Muscle of leg (tissue), 11 donors: Measurements from ENCODE around the gene RTN4R. TPM values are rescaled to one million over a fixed set of nuclear protein-coding genes. Genes with fewer than 3 reads are reported as not detected.
"Not testable (repeated sequence)": the region's sequence is repeated elsewhere in the genome, so short reads cannot be mapped to it uniquely, and the experiment has no call there.

Experiments
- DNase-seq: peaks from one replicate; pipeline ENCODE4 v3.0.0; 2013
- H3K27ac ChIP-seq: one replicate; pipeline ENCODE4 v1.5.1; 2013; ENCODE audit warnings: mild to moderate bottlenecking, low read length, control low read depth
- H3K27me3 ChIP-seq: one replicate; pipeline ENCODE4 v1.6.1; 2013; ENCODE audit warnings: low read length; ENCODE audit not compliant: control insufficient read depth, insufficient read depth
- H3K36me3 ChIP-seq: one replicate; pipeline ENCODE4 v1.6.1; 2013; ENCODE audit warnings: low read length; ENCODE audit not compliant: control insufficient read depth, insufficient read depth
- H3K4me1 ChIP-seq: one replicate; pipeline ENCODE4 v1.6.1; 2013; ENCODE audit warnings: low read length; ENCODE audit not compliant: control insufficient read depth, insufficient read depth
- H3K4me3 ChIP-seq: one replicate; pipeline ENCODE4 v1.5.1; 2013; ENCODE audit warnings: low read length, control low read depth
- H3K9me3 ChIP-seq: replicated peaks from 2 replicates; pipeline ENCODE4 v1.6.1; 2013; ENCODE audit warnings: low read depth, low read length; ENCODE audit not compliant: control insufficient read depth
- WGBS: methylation state at CpG from one replicate; pipeline ENCODE4 v1.1.5; 2013; ENCODE audit warnings: missing lambda C conversion rate; ENCODE audit not compliant: insufficient coverage; 5-methylcytosine and 5-hydroxymethylcytosine counted together
- polyA plus RNA-seq, 8 donors: library from polyadenylated mRNA; unstranded; fragments of 120-200 nt; gene quantifications; one replicate each; pipeline versions ENCODE4 v1.2.1 to v1.2.3, GENCODE V29; 2013; ENCODE audit warnings: inconsistent platforms in 1 of 8, low replicate concordance in 1 of 8; ENCODE audit not compliant: insufficient read length in 8 of 8, insufficient read depth in 1 of 8
- total RNA-seq: library from RNA; stranded (reverse); fragments of 120-200 nt; gene quantifications from one replicate; pipeline ENCODE4 v1.2.4, GENCODE V29; 2013

The RTN4R gene
- total and polyA plus RNA-seq, 9 donors, result 7.3 to 19.0 (median 13.5) TPM

- WGBS, result 55% methylated on average over 7 of the region's 20 CpGs
- H3K36me3 ChIP-seq, result not testable (repeated sequence)
These were observed 18.8 kb upstream of the RTN4R start for GRCh38 chr22:20286784-20287423.

GRCh38 chr22:20286312-20286660, 18.2 kb upstream of the RTN4R start:
- DNase-seq, H3K4me3 ChIP-seq, H3K27ac ChIP-seq, H3K4me1 ChIP-seq, H3K36me3 ChIP-seq, H3K9me3 ChIP-seq, H3K27me3 ChIP-seq: not testable (repeated sequence)
- WGBS, result 33% methylated on average over 3 of the region's 8 CpGs

More at GRCh38 chr22:20286784-20287423, 18.8 kb upstream of the RTN4R start:
- H3K27ac ChIP-seq, H3K27me3 ChIP-seq, H3K4me1 ChIP-seq, DNase-seq, H3K4me3 ChIP-seq, H3K9me3 ChIP-seq: not testable (repeated sequence)

GRCh38 chr22:20285473-20286311, 17.6 kb upstream of the RTN4R start:
- not testable (repeated sequence) for H3K9me3 ChIP-seq, H3K36me3 ChIP-seq, H3K4me1 ChIP-seq, H3K27ac ChIP-seq, H3K4me3 ChIP-seq, H3K27me3 ChIP-seq
- DNase-seq, result peak; percentile 62
- 25% methylated on average over 4 of the region's 12 CpGs for WGBS

GRCh38 chr22:20284471-20285086, 16.5 kb upstream of the RTN4R start:
- 69% methylated on average over 10 of the region's 13 CpGs for WGBS
- Histone ChIP-seq H3K4me3 (no peak overlapping the region), H3K4me1 (peaks cover 6% of the 10 kb centered on the region), H3K27ac (no peak overlapping the region), H3K27me3 (no peaks in the 10 kb centered on the region), H3K9me3 (no peaks in the 10 kb centered on the region), H3K36me3 (no peaks in the 10 kb centered on the region)
- DNase-seq, result no peak

- WGBS, result 79% methylated on average over 3 of the region's 5 CpGs
- Histone ChIP-seq H3K4me3 (no peak overlapping the region), H3K27ac (no peak overlapping the region), H3K36me3 (no peaks in the 10 kb centered on the region), H3K4me1 (peaks cover 6% of the 10 kb centered on the region), H3K27me3 (no peaks in the 10 kb centered on the region), H3K9me3 (no peaks in the 10 kb centered on the region)
- DNase-seq, result no peak
These were observed 15.6 kb upstream of the RTN4R start for GRCh38 chr22:20283674-20284066.

- H3K27me3 ChIP-seq, result no peaks in the 10 kb centered on the region
- no peaks in the 10 kb centered on the region for H3K9me3 ChIP-seq
- H3K27ac ChIP-seq, result no peak overlapping the region
- H3K4me3 ChIP-seq, result no peak overlapping the region
- 68% methylated on average over 13 of the region's 15 CpGs for WGBS
- no peak for DNase-seq
- H3K4me1 ChIP-seq, result peaks cover 6% of the 10 kb centered on the region
- no peaks in the 10 kb centered on the region for H3K36me3 ChIP-seq
These were observed 15.0 kb upstream of the RTN4R start for GRCh38 chr22:20282901-20283673.

GRCh38 chr22:20281891-20282290, 13.8 kb upstream of the RTN4R start:
- peaks cover 6% of the 10 kb centered on the region for H3K4me1 ChIP-seq
- H3K27ac ChIP-seq, result no peak overlapping the region
- WGBS, result 78% methylated on average over 9 of the region's 12 CpGs
- H3K4me3 ChIP-seq, result no peak overlapping the region
- no peak for DNase-seq
- no peaks in the 10 kb centered on the region for H3K9me3 ChIP-seq
- H3K27me3 ChIP-seq, result no peaks in the 10 kb centered on the region
- H3K36me3 ChIP-seq, result no peaks in the 10 kb centered on the region

- not testable (repeated sequence) for H3K27me3 ChIP-seq, DNase-seq, H3K4me3 ChIP-seq, H3K27ac ChIP-seq, H3K9me3 ChIP-seq, H3K36me3 ChIP-seq, H3K4me1 ChIP-seq
- WGBS, result 69% methylated on average over 4 of the region's 9 CpGs
These were observed 13.4 kb upstream of the RTN4R start for GRCh38 chr22:20281473-20281872.

GRCh38 chr22:20280866-20281265, 12.7 kb upstream of the RTN4R start:
- no peak for DNase-seq
- Histone ChIP-seq H3K27me3 (no peaks in the 10 kb centered on the region), H3K27ac (no peak overlapping the region), H3K4me1 (peaks cover 10% of the 10 kb centered on the region), H3K4me3 (no peak overlapping the region), H3K9me3 (no peaks in the 10 kb centered on the region), H3K36me3 (no peaks in the 10 kb centered on the region)
- 67% methylated on average over 10 of the region's 12 CpGs for WGBS

- not testable (repeated sequence) for H3K36me3 ChIP-seq, H3K4me3 ChIP-seq, H3K9me3 ChIP-seq, H3K27ac ChIP-seq, DNase-seq, H3K27me3 ChIP-seq
- 67% methylated on average over 3 of the region's 21 CpGs for WGBS
- peaks cover 13% of the 10 kb centered on the region for H3K4me1 ChIP-seq
These were observed 12.0 kb upstream of the RTN4R start for GRCh38 chr22:20280163-20280562.
